ENCODE results near the gene GMEB1. TPM values are rescaled to one million over a fixed set of nuclear protein-coding genes. Genes with fewer than 3 reads are reported as not detected.
"Not testable (repeated sequence)": the region's sequence is repeated elsewhere in the genome, so short reads cannot be mapped to it uniquely, and the experiment has no call there.

The GMEB1 gene
- total RNA-seq, 1 donor from 2014 or later = 29.2 TPM

- intact Hi-C loops (cut with micrococcal nuclease) = no loop called here
These were observed 75.6 kb downstream of the GMEB1 start for GRCh38 chr1:28744184-28744583.

GRCh38 chr1:28745653-28746173 is 77.1 kb downstream of the GMEB1 start:
- intact Hi-C loops (cut with micrococcal nuclease) = no loop called here

GRCh38 chr1:28750330-28750729 is 81.7 kb downstream of the GMEB1 start:
- intact Hi-C loops (cut with micrococcal nuclease) = no loop called here

- intact Hi-C loops (cut with micrococcal nuclease) = not testable (repeated sequence)
These were observed 82.2 kb downstream of the GMEB1 start for GRCh38 chr1:28750771-28751294.

GRCh38 chr1:28751315-28752060 is 82.9 kb downstream of the GMEB1 start:
- intact Hi-C loops (cut with micrococcal nuclease) = no loop called here

- intact Hi-C loops (cut with micrococcal nuclease) = no loop called here
These were observed 87.1 kb downstream of the GMEB1 start for GRCh38 chr1:28755701-28756100.

- intact Hi-C loops (cut with micrococcal nuclease) = no loop called here
These were observed 88.3 kb downstream of the GMEB1 start for GRCh38 chr1:28756846-28757245.

- intact Hi-C loops (cut with micrococcal nuclease) = no loop called here
These were observed 89.8 kb downstream of the GMEB1 start for GRCh38 chr1:28758420-28758819.

- intact Hi-C loops (cut with micrococcal nuclease) = no loop called here
These were observed 90.7 kb downstream of the GMEB1 start for GRCh38 chr1:28759257-28759656.

- intact Hi-C loops (cut with micrococcal nuclease) = no loop called here
These were observed 92.6 kb downstream of the GMEB1 start for GRCh38 chr1:28761189-28761588.

- intact Hi-C loops (cut with micrococcal nuclease) = no loop called here
These were observed 98.1 kb downstream of the GMEB1 start for GRCh38 chr1:28766532-28767183.

Other genes starting within 250 kb of the GMEB1 start
- 79.6 and 82.6 TPM in 2 replicates for gene RCC1, start 162.7 kb upstream of the GMEB1 start, total RNA-seq
- gene TRNAU1AP, start 115.7 kb upstream of the GMEB1 start, total RNA-seq = 56.7 and 59.4 TPM in 2 replicates
- gene RAB42, start 76.5 kb upstream of the GMEB1 start, total RNA-seq = 0.09 and 0.14 TPM in 2 replicates
- 35.1 and 35.2 TPM in 2 replicates for gene TAF12, start 25.7 kb upstream of the GMEB1 start, total RNA-seq
- not detected in 2 replicates for gene RNU11, start 20.2 kb upstream of the GMEB1 start, total RNA-seq
- gene YTHDF2, start 68.2 kb downstream of the GMEB1 start, total RNA-seq = 76.9 and 86.7 TPM in 2 replicates
- gene OPRD1, start 143.4 kb downstream of the GMEB1 start, total RNA-seq = not detected in 2 replicates
- 98.3 and 106 TPM in 2 replicates for gene EPB41, start 245.8 kb downstream of the GMEB1 start, total RNA-seq